GM20431 (cell line): ENCODE results near the gene MZT2B.
"Not testable (repeated sequence)": the region's sequence is repeated elsewhere in the genome, so short reads cannot be mapped to it uniquely, and the experiment has no call there.

Experiments used
- in situ Hi-C: fragments of 300-500 bp; cut with MseI, MboI; formaldehyde crosslinking; loops from one replicate; pipeline ENCODE4 v1.15.0; 2020; ENCODE audit warnings: low sequenced_read_pairs; ENCODE audit not compliant: unreplicated experiment

MZT2B gene

GRCh38 chr2:130152136-130152815 lies 29.8 kb upstream of the MZT2B start:
- in situ Hi-C loops: not testable (repeated sequence)

GRCh38 chr2:130152816-130153595 lies 29.1 kb upstream of the MZT2B start:
- in situ Hi-C loops: no loop called here

- in situ Hi-C loops: not testable (repeated sequence)
Observed at GRCh38 chr2:130153721-130154422, 28.2 kb upstream of the MZT2B start.

GRCh38 chr2:130154423-130154770 lies 27.7 kb upstream of the MZT2B start:
- in situ Hi-C loops: not testable (repeated sequence)

- in situ Hi-C loops: no loop called here
Observed at GRCh38 chr2:130154773-130155765, 27.0 kb upstream of the MZT2B start.

GRCh38 chr2:130155956-130156623 lies 26.0 kb upstream of the MZT2B start:
- in situ Hi-C loops: not testable (repeated sequence)

- in situ Hi-C loops: no loop called here
Observed at GRCh38 chr2:130156624-130157004, 25.4 kb upstream of the MZT2B start.

GRCh38 chr2:130157354-130157753 lies 24.7 kb upstream of the MZT2B start:
- in situ Hi-C loops: not testable (repeated sequence)

GRCh38 chr2:130157825-130158514 lies 24.1 kb upstream of the MZT2B start:
- in situ Hi-C loops: not testable (repeated sequence)

GRCh38 chr2:130158631-130159030 lies 23.4 kb upstream of the MZT2B start:
- in situ Hi-C loops: no loop called here

GRCh38 chr2:130159376-130159775 lies 22.7 kb upstream of the MZT2B start:
- in situ Hi-C loops: not testable (repeated sequence)

- in situ Hi-C loops: no loop called here
Observed at GRCh38 chr2:130160131-130160530, 21.9 kb upstream of the MZT2B start.

- in situ Hi-C loops: not testable (repeated sequence)
Observed at GRCh38 chr2:130160838-130161705, 21.0 kb upstream of the MZT2B start.

GRCh38 chr2:130162486-130162885 lies 19.6 kb upstream of the MZT2B start:
- in situ Hi-C loops: not testable (repeated sequence)

GRCh38 chr2:130162968-130163367 lies 19.1 kb upstream of the MZT2B start:
- in situ Hi-C loops: no loop called here

GRCh38 chr2:130165293-130166016 lies 16.6 kb upstream of the MZT2B start:
- in situ Hi-C loops: no loop called here

- in situ Hi-C loops: not testable (repeated sequence)
Observed at GRCh38 chr2:130166611-130167010, 15.5 kb upstream of the MZT2B start.
